ENCODE results near the gene HDAC4.

DNA sequence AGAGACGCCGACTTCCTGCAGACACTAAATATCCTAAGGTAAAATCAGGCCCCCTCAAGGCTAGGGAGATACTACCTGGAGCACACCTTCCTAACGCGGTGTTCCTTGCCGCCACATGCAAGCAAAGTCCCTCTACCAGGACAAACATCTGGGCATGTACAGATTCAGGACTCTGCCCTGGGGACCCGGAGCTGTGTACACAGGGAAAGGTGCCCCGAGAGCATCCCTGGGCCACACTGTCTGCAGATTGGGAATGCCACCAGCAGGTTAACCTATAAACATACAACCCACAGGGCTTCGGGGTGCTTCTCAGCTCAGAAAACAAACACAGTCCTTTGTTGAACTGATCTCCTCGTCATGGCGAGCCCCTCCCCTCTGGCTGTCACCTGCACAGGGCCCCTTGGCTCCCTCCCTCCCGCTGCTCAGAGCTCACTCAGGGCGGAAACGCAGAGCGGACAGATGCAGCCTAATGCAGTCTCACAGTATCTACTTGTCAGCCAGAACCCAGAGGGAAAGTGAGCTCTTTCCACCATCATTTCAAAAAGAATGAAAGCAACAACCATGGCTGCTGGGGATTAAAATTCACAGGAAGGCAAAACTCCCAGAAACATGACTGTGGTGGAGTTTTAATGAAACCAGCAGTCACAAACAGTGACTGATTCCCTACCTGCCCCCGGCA lies 218.8 kb downstream of the HDAC4 start:
- TF ChIP-seq CTCF (IDR thresholded peaks at IDR 0.05) = no peak
- TF ChIP-seq POLR2A (IDR thresholded peaks at IDR 0.05) = no peak
- TF ChIP-seq EP300 (IDR thresholded peaks at IDR 0.05) = no peak

All from tibial nerve (tissue), 4 donors.